Astrocyte (in vitro differentiated cells and primary cell): Measurements from ENCODE around the gene PXDN.

Experiments used
- CTCF ChIP-seq: IDR thresholded peaks from 2 replicates; pipeline ENCODE4 v1.5.1; 2011; ENCODE audit warnings: low read depth, mild to moderate bottlenecking, inconsistent platforms, low read length, moderate library complexity; ENCODE audit not compliant: insufficient read depth
- EZH2 ChIP-seq: IDR thresholded peaks from 2 replicates; pipeline ENCODE4 v1.6.1; 2012; ENCODE audit warnings: mild to moderate bottlenecking, low read length, inconsistent platforms; ENCODE audit not compliant: insufficient read depth

- no peak for TF ChIP-seq CTCF
- no peak for TF ChIP-seq EZH2
Observed at GRCh38 chr2:1588051-1588977, 156.0 kb downstream of the PXDN start.
